ENCODE results near the gene RAB34.
"Not testable (repeated sequence)": the region's sequence is repeated elsewhere in the genome, so short reads cannot be mapped to it uniquely, and the experiment has no call there.

The RAB34 gene

DNA sequence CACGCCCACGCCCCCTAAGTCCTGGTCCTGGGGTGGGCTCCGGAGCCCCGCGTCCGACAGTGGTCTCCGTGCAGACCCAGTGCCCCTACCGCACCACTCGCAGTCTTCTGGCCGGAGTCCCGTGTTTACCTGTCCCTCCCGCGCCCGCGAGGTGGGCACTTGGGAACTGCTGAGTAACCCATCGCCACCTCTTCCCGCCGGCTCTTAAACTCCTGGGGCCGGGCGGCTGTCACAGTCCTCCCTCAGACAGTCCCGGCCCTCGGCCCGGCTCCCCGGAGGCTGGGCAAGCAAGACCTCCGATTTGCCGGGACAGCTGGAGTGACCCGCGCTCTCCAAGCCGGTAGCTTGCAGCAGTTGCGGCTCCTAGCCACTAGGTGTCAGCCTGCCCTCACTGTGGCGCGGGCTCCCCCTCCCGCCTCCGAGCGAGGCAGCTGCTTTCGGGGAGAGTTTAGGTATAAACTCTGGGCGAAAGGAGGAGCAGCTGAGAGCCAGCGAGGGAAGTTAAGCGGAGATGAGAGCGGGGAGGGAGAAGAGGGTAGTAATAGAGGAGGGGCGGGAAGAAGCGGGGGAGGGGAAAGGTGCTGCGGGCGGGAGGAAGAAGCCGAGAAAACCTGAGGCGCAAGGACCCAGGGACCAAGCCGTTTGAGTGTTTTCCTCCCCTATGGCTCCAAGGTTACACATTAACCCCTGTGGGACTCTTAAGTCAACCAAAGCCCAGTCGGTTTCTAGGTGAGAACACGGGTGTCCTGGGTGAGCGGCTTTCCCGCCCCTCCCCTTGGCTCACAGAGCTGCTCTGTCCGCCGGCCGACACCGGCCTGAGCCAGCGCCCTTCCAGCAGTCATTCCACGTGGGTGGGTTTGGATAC is 9.2 kb upstream of the RAB34 start:
- DNase-seq, result peak; percentile 93 to 94

DNA sequence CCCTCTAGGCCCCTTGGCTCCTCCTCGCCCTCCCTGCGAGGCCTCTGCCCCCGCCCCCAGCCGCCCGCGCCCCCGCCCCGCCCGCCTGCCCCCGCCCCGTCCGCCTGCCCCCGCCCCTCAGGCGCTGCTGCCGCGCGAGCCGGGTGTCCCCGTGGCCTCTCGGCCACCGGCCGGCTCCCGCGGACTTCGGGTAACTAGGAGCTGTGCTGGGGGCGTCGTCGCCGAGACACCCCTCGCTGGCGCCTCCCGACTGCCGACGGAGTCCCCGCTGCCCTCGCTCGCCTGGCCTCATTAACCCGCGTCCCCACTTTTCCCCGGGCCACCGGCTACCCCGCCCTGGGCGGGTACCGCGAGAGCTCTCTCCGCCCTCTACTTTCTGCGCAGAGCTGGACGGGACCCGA is 8.6 kb upstream of the RAB34 start, which contains the start of gene TLCD1:
Gene TLCD1, minus strand, starts transcription at position 8 of the 401 bp plus-strand sequence. CDS start 136 bp downstream, outside the sequence.
- DNase-seq, result peak; percentile 64 to 74

DNA sequence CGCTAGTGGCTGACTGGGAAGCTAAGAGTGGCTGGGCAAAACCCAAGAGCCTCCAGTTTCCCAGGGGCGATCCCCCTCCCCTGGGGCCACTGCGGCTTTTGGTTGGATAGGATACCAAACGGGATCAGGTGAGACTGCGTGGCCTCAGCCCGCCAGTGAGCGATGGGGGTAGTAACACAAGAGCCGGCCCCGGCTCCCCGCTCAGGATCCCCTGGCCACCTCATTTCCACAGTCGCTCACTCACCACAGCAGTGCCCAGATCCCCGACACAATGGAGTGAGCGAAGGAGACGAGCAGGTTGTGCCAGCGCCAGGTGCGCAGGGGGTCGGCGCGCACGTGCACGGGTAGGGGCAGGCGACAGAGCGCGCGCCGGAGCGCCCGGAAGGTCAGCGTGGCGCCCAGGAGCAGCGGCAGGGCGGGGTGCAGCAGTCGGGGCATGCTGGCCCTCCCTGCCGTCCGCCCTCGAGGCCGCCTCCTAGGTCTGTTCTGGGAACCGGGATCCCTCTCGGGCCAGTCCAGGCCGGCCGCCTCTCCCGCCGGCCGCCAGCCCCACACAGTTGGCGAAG is 8.1 kb upstream of the RAB34 start:
- peak; percentile 75 to 76 for DNase-seq

DNA sequence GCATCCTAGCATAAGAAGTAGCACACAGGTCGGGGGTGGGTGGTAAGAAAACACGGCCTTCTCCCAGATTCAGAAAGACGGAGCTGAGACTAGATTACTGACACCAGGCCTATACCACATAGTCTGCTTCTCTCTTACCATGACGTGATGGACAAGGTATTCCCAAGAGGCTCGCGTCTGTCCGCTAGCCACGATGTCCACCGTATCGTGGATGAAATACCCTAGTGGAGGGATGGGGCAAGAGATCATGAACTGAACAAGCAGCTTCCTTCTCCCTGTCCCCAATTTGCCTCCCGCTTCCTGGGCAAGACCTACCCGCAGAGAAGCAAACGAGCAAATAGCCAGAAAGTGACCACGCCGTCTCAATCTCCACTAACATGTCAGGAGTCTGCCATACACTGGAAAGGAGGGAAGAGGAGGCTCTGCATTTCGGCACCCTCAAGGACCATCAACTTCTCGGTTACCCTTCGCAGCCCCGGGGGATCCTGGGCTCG is 7.5 kb upstream of the RAB34 start:
- peak; percentile 49 to 71 for DNase-seq

DNA sequence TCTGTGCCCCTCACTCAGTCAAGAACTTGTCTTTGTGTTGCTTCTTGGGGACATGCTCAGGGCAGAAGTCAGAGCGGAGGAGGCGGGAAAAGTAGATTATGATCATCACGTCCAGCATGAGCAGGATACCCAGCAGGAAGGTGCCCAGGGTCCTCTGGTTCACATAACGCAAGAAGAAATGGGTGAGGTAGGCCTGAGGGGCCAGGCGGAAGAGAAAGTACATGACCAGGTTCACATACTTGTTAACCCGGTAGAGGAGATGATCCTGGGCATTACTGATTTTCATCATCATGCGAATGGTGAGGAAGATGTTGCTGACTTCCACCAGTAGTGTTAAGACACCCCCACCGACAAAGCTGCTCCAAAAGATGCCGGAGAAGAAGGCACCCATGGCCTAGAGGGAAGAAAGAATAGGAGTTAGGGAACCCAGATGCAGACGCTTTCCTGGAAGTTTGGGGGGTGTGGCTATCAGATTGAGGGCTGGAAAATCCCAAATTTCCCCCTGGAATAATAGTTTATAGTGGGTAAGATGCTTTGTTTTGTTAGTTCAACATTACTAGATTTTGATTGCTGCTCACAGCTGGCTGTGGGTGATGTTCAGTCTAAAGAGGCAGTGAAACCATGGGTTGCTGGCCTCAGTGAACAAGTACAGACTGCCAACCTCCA is 7.0 kb upstream of the RAB34 start:
- no peak for DNase-seq

DNA sequence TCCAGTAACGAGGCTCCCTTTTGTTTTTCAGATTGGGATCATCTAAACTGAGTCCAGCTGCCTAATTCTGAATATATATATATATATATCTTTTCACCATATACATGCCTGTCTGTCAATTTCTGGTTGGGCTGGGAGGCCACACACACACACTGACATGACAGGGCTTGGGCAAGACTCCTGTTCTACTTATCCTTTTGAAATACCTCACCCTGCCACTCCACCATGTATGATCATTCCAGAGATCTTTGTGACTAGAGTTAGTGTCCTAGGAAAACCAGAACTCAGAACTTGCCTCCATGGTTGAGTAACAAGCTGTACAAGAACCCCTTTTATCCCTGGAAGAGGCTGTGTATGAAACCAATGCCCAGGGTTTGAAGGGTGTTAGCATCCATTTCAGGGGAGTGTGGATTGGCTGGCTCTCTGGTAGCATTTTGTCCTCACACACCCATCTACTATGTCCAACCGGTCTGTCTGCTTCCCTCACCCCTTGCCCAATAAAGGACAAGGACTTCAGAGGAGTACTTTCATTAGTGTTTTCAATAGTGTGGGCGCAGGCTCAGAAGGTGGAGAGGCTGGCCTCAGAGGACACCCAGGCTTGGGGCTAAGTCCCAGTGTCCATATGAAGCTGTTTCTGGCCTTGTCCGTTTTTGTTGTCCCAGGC is 6.3 kb upstream of the RAB34 start:
- DNase-seq, result not testable (repeated sequence)

DNA sequence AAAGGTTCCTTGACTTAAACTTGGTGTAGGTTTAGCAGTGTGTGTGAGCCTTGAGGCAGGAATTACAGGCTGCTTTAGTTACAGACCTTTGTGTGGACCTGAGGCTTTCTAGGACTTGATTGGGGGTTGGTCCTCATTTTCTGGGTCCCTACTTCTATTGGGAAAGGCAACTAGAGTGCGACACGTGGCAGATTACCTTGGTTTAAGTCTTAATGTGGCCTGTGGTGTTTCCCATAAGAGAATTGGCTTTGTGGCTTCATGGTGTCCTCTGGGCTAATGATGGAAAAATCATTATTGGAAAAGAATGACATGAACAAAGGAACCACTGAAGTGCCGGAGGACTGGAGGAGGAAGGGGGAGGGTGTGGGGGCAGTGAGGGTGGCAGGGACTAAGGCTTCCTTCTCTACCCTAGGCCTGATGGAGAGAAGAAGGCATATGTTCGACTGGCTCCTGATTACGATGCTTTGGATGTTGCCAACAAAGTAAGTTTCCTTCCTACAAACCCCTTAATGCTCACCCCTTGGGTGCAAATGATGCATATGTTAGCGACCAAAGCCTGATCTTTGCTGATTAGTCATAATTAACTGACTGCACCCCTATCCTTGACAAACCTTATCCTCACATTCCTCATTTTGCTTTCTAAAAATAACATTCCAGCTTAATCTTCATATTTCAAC is 5.6 kb upstream of the RAB34 start:
- no peak for DNase-seq

DNA sequence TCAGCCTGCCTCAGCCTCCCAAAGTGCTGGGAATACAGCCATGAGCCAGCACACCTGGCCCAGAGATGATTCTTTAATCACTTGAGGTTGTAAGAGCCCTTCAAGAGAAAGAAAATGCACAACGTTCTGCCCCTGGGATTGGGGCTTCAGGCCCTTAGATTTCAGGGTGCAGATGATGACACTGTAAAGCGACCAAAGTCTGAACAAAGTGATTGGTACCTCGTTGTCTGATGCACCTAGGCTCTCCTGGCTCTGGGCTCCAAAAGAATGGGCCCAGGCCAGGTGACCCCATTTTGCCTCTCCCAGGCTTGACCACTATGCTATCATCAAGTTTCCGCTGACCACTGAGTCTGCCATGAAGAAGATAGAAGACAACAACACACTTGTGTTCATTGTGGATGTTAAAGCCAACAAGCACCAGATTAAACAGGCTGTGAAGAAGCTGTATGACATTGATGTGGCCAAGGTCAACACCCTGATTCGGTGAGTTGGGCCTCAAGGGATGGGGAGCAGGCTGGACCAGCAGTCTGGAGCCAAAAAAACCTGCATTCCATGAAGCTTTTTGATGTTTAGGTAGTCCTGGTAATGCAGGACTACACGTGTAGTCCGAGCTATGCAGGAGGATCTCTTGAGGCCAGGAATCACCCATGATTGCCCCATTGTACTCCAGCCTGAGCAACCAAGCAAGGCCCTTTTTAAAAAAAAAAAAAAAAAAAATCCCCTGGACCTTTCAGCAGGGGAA is 4.9 kb upstream of the RAB34 start:
- no peak for DNase-seq

DNA sequence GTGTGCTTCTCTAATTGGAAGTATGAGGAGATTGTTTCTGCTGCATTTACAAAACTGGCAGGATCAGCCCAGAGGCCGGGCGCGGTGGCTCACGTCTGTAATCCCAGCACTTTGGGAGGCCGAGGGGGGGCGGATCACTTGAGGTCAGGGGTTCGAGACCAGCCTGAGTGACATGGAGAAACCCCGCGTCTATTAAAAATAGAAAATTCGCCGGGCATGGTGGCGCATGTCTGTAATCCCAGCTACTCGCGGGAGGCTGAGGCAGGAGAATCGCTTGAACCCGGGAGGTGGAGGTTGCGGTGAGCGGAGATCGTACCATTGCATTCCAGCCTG is 3.3 kb upstream of the RAB34 start:
- DNase-seq, result not testable (repeated sequence)

DNA sequence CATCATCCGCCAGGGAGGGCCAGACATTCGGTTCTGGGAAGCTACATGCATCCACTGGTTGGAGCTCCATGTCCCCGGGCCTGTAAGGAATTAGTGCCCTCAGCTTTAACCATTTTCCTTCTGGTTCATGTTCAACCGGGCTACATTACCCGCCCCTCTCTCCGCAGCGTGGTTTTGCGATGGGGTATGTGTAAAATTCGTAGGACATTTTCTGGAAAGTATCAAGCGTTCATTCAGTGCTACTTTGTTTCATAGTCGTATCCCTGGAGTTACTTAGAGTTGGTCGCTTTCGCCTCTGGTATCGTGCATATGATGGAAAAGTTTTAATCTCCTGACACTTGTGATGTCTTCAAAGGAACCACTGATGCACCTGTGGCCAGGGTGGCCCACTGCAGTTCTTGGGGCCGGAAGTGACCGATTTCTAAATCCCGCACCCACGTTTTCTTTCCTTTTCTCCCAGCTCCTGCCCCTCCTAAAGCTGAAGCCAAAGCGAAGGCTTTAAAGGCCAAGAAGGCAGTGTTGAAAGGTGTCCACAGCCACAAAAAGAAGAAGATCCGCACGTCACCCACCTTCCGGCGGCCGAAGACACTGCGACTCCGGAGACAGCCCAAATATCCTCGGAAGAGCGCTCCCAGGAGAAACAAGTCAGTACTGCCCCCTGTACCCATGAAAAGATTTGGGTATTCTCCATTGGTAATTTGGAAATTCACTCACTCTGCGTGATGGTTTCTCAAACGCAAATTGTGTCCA is 2.8 kb upstream of the RAB34 start:
- no peak for DNase-seq

DNA sequence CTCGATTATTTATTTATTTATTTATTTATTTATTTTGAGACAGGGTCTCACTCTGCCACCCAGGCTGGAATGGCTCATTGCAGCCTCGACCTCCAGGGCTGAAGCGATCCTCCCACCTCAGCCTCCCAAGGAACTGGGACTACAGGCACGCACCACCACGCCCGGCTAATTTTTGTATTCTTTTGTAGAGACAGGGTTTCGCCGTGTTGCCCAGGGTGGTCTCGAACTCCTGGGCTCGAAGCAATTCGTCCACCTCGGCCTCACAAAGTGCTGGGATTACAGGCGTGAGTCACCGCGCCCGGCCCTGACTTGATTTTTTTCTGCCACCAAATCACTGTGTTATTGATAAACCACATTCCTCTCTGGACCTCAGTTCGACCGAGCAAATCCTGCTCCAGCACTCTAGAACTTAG is 1.4 kb upstream of the RAB34 start:
- DNase-seq, result no peak

DNA sequence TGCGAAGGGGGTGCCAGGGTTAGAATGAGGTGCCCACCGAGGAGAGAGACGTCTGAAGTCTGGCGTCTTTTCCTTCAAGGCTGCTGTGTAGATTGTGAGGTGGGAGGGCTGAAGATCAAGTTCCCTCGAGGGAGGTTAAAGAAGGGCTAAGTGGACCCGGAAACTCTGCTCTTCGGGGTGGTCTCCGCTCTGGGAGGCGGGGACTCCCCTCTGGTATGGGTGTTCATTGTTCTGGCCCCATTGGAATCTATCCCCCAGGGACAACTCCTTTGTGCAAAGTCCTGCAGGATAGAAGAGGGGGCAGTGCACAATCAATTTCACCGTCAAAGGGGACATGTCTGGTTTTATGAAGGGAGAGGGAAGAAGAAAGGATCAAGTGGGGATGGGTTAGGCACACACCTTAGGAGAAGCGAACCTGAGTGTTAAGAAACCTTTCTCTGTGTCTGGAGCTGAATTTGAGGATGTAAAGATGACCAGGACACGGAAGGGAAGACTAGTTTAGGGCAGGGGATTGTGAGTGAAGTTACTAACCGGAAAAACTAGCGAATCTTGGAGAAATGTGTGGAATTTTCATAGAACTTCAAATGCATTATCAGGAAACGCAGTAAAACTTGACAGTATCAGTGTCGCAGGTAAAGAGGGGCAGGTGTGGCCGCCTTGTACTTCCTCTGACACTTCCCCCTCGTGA is 809 bp upstream of the RAB34 start:
- no peak for DNase-seq

DNA sequence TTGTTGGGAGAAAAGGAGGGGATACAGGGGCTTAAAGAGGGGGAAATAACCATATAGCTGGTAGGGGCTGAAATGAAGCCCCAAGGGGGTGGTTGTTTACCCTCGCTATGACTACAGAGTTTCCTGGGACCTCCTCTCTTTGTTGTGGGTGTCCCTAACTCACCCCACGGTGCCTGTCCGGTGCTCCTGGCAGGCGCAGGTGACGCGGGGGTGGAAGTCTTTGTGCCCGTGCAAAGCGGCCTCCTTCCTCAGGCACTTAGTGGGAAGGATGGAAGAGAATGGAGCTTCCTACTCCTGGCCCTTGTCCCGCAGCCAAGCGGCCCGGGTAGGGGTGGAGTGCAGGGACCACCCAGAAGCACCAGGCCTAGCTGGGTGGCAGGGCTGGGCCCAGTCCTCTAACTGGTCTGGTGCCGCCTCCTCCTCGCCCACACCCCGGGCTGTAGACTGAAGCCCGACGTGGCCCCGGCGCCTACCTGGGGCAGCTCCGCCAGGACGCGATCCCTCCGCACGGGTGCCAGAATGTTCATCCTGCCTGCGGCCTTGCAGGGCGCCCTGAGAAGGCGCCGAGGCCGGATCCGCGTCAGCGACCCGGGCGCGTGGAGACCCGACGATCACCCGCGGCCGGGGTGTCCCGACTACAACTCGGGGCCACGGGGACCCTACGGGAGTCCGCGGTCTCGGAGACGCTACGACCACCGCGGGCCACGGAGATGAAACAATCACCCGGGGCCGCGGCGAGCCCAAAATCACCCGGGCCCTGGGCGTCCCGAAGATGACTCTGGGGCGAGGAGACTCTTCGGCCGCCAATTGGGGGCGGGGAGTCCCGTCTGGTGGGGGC is 709 bp downstream of the RAB34 start:
- no peak for DNase-seq

DNA sequence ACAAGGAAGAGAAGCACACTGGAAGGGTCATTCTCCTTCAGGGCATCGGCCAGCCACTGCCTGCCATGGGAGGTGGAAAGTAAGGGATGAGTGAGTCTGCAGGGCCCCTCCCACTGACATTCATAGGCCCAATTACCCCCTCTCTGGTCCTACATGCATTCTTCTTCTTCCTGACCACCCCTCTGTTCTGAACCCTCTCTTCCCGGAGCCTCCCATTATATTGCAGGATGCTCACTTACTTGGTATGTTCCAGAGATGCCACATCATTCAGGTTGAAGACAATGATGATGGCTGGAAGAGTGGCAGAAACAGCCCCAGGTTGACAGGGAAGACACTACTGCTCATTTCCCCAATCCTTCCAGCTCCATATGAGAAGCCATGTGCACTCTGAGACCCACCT is 2.5 kb downstream of the RAB34 start:
- DNase-seq, result no peak

DNA sequence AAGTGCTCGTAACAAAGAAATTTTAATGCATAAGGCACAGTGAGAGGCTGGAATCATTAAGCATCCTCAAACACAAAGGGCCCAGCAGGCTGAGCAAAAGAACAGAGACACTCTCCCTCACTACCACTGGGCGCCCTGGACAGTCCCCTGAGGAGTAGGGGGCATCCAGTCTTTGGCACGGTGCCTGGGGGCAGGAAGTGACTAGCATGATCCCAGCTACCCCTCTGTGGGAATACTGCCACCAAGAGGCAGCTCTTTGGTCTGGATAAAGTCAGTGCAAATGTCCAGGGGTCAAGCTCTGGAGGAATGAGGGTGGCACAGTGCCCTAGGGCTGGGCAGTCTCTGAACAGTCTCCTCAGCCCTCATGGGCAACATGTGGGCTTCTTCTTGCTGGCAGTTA is 3.4 kb downstream of the RAB34 start:
- DNase-seq, result no peak

DNA sequence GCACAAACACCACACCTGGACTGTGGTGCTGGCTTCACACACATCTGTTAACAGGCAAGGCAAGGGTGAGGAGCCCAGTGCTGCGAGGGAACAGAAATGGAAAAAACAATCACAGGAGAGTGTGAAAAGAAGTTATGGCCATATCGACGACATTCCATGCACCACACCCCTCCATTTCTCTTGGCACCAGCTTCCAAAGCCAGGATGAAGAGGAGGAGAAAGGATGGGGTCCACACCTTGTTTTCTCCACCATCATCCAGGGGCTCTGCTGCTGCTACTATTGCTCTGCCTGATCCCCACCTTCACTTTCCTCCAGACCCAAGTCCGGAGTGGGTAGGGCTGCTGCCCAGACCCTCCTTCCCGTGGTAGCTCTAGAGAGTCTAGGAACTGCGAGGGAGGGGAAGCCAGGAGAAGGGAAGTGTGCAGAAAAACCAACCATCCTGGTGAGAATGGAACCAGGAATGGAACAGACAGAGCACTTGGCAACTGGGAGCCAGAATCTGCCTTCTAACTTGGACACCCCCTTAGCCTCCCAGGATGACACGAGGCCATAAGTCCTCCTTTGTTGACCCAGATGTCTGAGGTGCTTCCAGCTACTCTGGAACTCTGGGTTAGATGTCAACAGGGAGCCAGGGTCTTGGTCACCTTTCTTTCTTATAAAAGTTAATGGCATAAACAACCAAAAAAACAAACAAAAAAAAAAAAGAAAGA is 4.8 kb downstream of the RAB34 start:
- DNase-seq, result no peak

DNA sequence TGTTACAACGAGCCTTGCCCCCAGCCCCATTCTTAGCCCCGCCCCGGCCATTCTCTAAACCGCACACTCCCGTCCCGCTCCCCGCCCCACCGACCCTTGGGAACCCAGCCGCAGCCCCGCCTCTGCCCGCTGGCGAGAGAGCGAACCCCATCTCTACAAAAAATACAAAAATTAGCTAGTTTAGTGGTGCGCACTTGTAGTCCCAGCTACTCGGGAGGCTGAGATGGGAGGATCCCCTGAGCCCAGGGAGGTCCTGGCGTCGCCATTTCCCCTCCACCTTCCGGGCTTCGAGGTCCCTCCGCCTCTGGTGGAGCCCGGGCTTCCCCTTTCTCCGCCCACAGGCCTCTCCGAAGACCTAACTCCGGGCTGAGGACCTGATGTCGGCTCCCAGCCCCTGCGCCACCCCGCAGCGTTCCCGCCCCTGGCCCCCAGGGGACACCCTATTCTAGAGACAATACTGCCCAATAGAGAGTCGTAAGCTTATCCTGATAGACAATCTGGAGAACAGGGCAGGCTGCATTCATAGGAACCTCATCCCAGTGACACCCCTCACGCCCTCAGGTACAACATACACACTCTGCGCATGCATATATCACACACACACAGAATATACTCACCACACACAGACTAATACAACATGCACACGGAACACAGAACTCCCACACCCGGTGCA is 5.5 kb downstream of the RAB34 start:
- peak; percentile 13 to 58 for DNase-seq

DNA sequence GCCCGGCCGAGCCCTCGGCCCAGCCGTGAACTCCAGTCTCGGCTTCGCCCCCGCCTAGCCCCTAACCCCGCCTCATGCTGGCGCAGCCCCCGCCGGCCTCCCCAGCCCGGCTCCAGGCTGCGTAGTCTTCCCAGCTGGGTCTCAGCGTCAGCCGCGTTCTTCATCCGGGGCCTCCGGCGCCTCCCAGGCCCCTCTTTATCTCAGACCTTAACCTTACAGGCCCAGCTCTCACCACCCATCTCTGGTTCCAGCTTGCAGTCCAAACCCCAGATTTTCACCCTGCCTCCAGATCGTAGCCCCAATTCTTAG is 6.0 kb downstream of the RAB34 start, which contains the start of gene PROCA1:
Gene PROCA1, minus strand, starts transcription at position 166 of the 309 bp plus-strand sequence. CDS start 228 bp downstream, outside the sequence.
- DNase-seq, result peak; percentile 43 to 50

All from SHP77 (cell line).